HG02870 (cell line): ENCODE results near the gene ACSS1.

Source experiments
- ATAC-seq: cut with Tn5 transposase; IDR thresholded peaks from one replicate; pipeline ENCODE4 v1.9.1; 2021; ENCODE audit warnings: mild to moderate bottlenecking, moderate library complexity; ENCODE audit not compliant: unreplicated experiment

Gene ACSS1

DNA sequence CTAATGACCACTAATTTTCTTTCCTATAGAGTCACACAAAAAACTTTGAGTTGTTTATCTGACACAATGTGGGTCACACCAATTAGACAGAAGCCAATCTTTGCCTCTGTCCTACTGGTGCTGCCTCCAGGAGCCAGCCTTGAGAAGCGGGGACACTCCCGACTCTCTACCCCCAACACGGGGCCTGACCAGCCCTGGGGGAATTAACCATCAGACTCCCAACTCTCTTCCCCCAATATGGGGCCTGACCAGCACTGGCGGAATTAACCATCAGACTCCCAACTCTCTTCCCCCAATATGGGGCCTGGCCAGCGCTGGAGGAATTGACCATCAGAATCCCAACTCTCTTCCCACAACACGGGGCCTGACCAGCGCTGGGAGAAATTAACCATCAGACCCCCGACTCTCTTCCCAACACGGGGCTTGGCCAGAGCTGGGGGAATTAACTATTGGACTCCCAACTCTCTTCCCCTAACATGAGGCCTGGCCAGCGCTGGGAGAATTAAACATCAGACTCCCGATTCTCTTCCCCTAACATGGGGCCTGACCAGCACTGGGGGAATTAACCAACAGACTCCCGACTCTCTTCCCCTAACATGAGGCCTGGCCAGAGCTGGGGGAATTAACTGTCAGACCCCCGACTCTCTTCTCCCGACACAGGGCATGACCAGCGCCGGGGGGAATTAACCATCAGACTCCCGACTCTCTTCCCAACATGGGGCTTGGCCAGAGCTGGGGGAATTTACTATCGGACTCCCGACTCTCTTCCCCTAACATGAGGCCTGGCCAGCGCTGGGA is 96.4 kb downstream of the ACSS1 start:
- ATAC-seq = no peak

DNA sequence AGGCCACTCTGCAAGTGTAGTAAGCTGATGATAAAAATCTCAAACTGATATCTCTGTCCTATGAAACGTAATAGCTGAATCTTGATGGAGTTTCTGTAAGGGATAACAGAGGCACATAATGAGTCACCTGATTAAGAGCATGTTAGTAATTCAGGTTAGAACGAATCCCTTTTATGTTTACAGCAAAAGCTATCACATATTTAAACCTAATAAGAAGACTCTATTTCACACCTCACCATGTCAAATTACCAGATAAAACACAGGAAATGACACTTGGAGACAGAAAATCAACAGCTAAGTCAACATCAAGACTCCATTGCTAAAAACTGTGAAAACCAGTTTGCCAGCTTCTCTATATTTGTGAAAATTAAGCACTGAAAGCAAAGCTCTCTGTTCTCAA is 97.1 kb downstream of the ACSS1 start:
- no peak for ATAC-seq

DNA sequence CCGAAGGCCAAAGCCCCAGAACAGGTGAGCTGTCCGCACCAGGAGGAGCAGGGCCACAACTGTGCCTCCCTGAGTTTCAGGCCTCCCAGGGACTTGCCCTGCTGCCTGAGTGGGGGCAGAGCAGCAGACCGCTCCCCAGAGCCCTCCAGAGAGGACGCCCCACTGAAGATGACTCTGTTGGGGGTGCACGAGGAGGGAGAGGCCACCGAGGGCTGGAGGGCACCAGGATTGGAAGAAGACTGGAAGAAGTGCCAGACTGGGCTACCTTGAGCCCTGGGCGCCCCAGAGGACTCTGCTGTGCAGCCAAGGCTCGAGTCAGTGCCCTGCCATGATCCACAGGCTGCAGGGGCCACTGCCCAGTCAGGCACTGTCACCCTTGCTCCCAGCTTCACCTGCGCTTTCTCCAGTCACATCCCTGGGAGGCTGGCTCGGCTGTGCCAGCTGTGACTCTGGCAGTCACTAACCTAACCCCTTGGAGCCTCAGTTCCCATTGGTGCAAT is 97.6 kb downstream of the ACSS1 start:
- no peak for ATAC-seq

DNA sequence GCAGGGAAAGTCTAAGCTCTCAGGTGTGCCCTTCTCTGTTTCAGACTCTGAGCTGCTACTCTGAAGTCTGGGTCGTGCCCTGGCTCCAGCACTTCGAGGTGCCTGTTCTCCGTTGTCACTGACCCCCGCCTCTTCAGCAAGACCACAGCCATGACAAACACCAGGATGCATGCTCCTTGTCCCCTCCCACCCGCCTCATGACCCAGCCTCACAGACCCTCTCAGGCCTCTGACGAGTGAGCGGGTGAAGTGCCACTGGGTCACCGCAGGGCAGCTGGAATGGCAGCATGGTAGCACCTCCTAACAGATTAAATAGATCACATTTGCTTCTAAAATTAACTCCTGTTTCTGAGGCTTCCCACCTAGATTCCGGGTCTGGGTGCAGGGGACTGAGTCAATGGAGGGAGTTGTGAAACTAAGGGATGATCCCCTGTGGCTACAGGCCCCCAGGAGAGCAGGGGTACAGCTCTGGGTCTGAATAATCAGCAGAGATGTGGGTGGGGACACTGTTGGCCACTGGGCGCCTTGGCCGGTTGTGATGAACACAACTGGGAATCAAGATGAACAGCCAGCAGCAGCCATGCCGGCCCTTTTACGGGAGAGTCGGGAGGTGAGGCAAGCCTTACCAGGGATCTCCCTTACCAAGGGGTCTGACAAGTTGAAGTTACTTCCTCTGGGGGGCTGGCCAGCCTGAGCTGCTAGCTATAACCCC is 98.2 kb downstream of the ACSS1 start:
- ATAC-seq = no peak

DNA sequence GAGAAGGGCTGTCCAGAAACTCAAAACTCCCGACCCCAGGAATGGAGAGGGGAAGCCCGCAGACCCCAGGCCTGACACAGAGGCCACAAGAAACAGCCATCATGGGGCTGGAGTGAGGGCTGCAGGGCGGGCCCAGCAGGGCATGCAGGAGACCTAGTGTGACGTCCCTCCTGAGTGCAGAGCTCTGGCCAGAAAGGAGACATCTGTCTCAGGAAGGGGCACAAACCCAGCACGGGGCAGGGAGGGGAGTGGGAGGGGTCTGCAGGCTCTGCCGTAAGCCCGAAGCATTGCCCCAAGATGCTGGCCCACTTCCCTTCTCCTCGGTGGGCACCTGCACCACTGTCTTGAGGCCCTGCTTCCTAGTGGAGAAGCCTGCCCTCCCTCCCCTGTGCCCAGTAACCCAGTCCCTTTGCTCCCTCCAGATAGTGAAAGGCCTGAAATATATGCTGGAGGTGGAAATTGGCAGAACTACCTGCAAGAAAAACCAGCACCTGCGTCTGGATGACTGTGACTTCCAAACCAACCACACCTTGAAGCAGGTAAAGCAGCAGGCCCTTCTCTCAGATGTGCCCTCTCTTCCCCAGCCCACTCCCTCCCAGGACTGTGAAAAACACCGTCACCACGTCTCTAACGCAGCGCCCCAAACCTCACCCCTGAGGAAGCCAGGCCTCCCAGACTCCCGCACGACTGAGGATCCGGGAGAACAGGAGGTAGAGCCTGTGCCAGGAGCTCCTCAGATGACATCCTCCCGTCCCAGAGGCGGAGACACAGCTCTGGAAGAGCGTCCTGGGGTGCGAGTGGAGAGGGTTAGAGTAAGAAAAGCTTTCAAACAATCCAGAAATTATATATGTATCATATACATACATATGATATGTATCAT is 99.2 kb downstream of the ACSS1 start:
- ATAC-seq = no peak

DNA sequence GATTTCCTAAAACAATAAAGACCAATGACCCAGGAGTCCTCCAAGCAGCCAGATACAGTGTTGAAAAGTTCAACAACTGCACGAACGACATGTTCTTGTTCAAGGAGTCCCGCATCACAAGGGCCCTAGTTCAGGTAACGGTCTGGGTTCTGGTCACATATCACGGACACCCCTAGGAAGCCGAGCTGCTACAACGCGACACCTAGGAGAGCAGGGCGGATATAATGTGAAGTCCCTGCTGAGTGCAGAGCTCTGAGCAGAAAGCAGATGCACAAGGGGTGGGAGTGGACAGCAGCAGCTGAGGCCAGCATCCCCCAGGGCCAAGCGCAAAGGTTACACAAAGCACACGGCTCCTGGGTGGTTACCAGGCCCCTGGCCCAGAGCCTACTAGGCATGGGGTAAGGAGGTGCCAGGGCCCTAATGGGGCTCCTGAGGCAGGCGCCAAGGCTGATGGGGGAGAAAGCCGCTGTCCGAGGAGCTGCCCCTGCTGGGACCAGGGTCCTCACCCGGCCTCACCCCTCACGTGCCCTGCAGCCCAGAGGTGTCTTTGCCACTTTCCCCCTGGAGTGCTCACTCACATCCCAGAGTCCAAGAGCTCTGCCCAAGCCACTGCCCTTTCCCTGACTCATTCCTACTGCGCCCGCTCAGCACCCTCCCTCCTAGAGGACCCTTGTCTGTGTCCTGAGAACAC is 100.5 kb downstream of the ACSS1 start:
- ATAC-seq = no peak
